Pancreas (tissue), 10 donors: ENCODE results near the gene SYNJ2. TPM values are rescaled to one million over a fixed set of nuclear protein-coding genes. Genes with fewer than 3 reads are reported as not detected.
A peak's percentile ranks its signal among the peaks of the same experiment; 100 is the strongest.

ENCODE experiments used
- ATAC-seq, 4 donors: fragments of 200-7000 bp; cut with Tn5 transposase; one replicate each; pipeline versions ENCODE4 v1.8.0 to v1.9.1; 2020; ENCODE audit warnings: mild to moderate bottlenecking in 4 of 4, moderate library complexity in 4 of 4
- DNase-seq, 6 donors: peaks; one replicate each; pipeline ENCODE4 v3.0.0-alpha.2; 2020
- FAIRE-seq: peaks from 2 replicates; lab custom pipeline; 2012; peaks lifted over from hg19 to GRCh38; lab: Jason Lieb, UNC
- H3K27ac ChIP-seq, 4 donors: fragments of 200-600 bp; sonication (generic); 1 replicate in 3 of 4; 2 replicates in 1 of 4; pipeline versions ENCODE4 v1.5.0 to v1.8.0; 2020
- H3K27me3 ChIP-seq, 4 donors: fragments of 200-600 bp; one replicate each; pipeline ENCODE4 v1.8.0; 2021
- H3K36me3 ChIP-seq, 3 donors: fragments of 200-600 bp; sonication (generic) in 1 of 3; one replicate each; pipeline versions ENCODE4 v1.5.0 to v1.8.0; 2020 to 2021
- H3K4me1 ChIP-seq, 3 donors: fragments of 200-600 bp; one replicate each; pipeline ENCODE4 v1.8.0; 2021
- H3K4me3 ChIP-seq, 4 donors: fragments of 200-600 bp; sonication (generic) in 2 of 4; one replicate each; pipeline versions ENCODE4 v1.5.0 to v1.8.0; 2020 to 2021
- H3K9me3 ChIP-seq, 4 donors: fragments of 200-600 bp; one replicate each; pipeline ENCODE4 v1.8.0; 2021
- CTCF ChIP-seq, 4 donors: fragments of 200-600 bp; sonication (generic) in 3 of 4; IDR thresholded peaks; one replicate each; pipeline versions ENCODE4 v1.5.0 to v1.8.0; 2021; ENCODE audit warnings: antibody characterized with exemption in 4 of 4
- WGBS, 2 donors: extraction: QIAGEN DNeasy Blood & Tissue Kit; methylation state at CpG; one replicate each; pipeline ENCODE4 v1.1.7; 2013; 5-methylcytosine and 5-hydroxymethylcytosine counted together
- intact Hi-C, 3 donors: fragments of 100-400 bp; cut with DNase I; formaldehyde crosslinking; loops; one replicate each; pipeline versions ENCODE4 v1.11.1 to v1.14.2; 2022
- polyA plus RNA-seq, 2 donors: library from polyadenylated mRNA; stranded (reverse); fragments of 200-250 nt; gene quantifications; one replicate each; pipeline ENCODE4 v1.2.3, GENCODE V29; 2013
- total RNA-seq, 6 donors: library from RNA; stranded (reverse); fragmentation: NEBNext Ultra II Directional in 4 of 6; extraction: Animal tissue kit (Norgen Biotek cat#: 25700) in 4 of 6; gene quantifications; one replicate each; pipeline versions ENCODE4 v1.2.1 to v1.2.4, GENCODE V29; 2021 to 2023
- donor health status: healthy with polysubstance abuse.
- donor health status: DM: no; HTN: no; CAD: no; lungs with moderate emphysema.
- donor health status: DM: no; HTN: no; CAD: no.
- donor health status: control.
- donor health status: control.
- donor health status: Bipolar disorder and iron deficiency.
- donor health status: DM: yes; HTN: yes; CAD: no.
- donor health status: DM: no; HTN: no; CAD: no.
- donor health status: DM: no; HTN: no; CAD: no.
- donor health status: DM: yes; HTN: yes; CAD: no.

Gene SYNJ2
- total and polyA plus RNA-seq, 8 donors = 7.9 to 17.1 (median 9.9) TPM

GRCh38 chr6:157952861-157953351, 28.8 kb upstream of the SYNJ2 start:
- Histone ChIP-seq H3K27me3 (no peaks in the 10 kb centered on the region), H3K27ac (no peak overlapping the region), H3K9me3 (no peaks in the 10 kb centered on the region), H3K4me1 (peaks cover 0 to 7% (median 0%) of the 10 kb centered on the region in 3 donors), H3K4me3 (no peak overlapping the region), H3K36me3 (no peaks in the 10 kb centered on the region)
- intact Hi-C loops = no loop called here
- TF ChIP-seq CTCF (IDR thresholded peaks at IDR 0.05) = no peak
- FAIRE-seq (no peak), ATAC-seq (no peak), DNase-seq (no peak)
- WGBS, 2 donors = 83 to 87% methylated on average over 7 of the region's 7 CpGs

- no peaks in the 10 kb centered on the region for H3K9me3 ChIP-seq
- no peak for FAIRE-seq
- peak; percentile 6 to 54 (median 16) for ATAC-seq
- peaks cover 0 to 7% (median 0%) of the 10 kb centered on the region in 3 donors for H3K4me1 ChIP-seq
- intact Hi-C loops = no loop called here
- H3K36me3 ChIP-seq = no peaks in the 10 kb centered on the region
- H3K27ac ChIP-seq = peak overlapping the region; percentile 47 to 77 (median 64)
- H3K27me3 ChIP-seq = no peaks in the 10 kb centered on the region
- 60 to 62% methylated on average over 7 of the region's 7 CpGs for WGBS, 2 donors
- TF ChIP-seq CTCF (IDR thresholded peaks at IDR 0.05) = no peak
- peak overlapping the region in 2 of 4 donors; percentile 22 to 33 for H3K4me3 ChIP-seq
- no peak for DNase-seq
Measured at GRCh38 chr6:157953580-157954091, 28.0 kb upstream of the SYNJ2 start.

- Histone ChIP-seq H3K9me3 (no peaks in the 10 kb centered on the region), H3K27me3 (no peaks in the 10 kb centered on the region), H3K4me3 (peak overlapping the region in 2 of 4 donors; percentile 22 to 33), H3K36me3 (no peaks in the 10 kb centered on the region), H3K4me1 (peaks cover 0 to 7% (median 0%) of the 10 kb centered on the region in 3 donors), H3K27ac (peak overlapping the region; percentile 47 to 77 (median 64))
- intact Hi-C loops = no loop called here
- no peak for TF ChIP-seq CTCF (IDR thresholded peaks at IDR 0.05)
- ATAC-seq (peak; percentile 93 to 96 (median 95)), DNase-seq (peak; percentile 67 to 84 (median 79)), FAIRE-seq (no peak)
- WGBS, 2 donors = 6 to 11% methylated on average over 34 of the region's 34 CpGs
Measured at GRCh38 chr6:157954150-157955117, 27.2 kb upstream of the SYNJ2 start.

- no peak overlapping the region for H3K27ac ChIP-seq
- H3K4me3 ChIP-seq = no peak overlapping the region
- FAIRE-seq (no peak), DNase-seq (no peak), ATAC-seq (no peak)
- H3K27me3 ChIP-seq = no peaks in the 10 kb centered on the region
- 90 to 91% methylated on average over 6 of the region's 6 CpGs for WGBS, 2 donors
- peaks cover 0 to 7% (median 0%) of the 10 kb centered on the region in 3 donors for H3K4me1 ChIP-seq
- no peaks in the 10 kb centered on the region for H3K9me3 ChIP-seq
- H3K36me3 ChIP-seq = no peaks in the 10 kb centered on the region
- TF ChIP-seq CTCF (IDR thresholded peaks at IDR 0.05) = no peak
- intact Hi-C loops = no loop called here
Measured at GRCh38 chr6:157955675-157956074, 26.0 kb upstream of the SYNJ2 start.
